Liver (tissue), 9 donors: ENCODE measurements around the gene MAML3. TPM values are rescaled to one million over a fixed set of nuclear protein-coding genes. Genes with fewer than 3 reads are reported as not detected.

Source experiments
- DNase-seq: peaks from one replicate; pipeline ENCODE4 v3.0.0-alpha.2; 2017; ENCODE audit warnings: low spot score
- H3K27ac ChIP-seq, 2 donors: one replicate each; pipeline ENCODE4 v1.7.0; 2013; ENCODE audit warnings: inconsistent platforms in 2 of 2, low read length in 2 of 2, control low read depth in 1 of 2, low read depth in 1 of 2, mild to moderate bottlenecking in 1 of 2
- H3K27me3 ChIP-seq, 4 donors: one replicate each; pipeline versions ENCODE4 v1.6.1 to v1.7.0; 2013; ENCODE audit warnings: low read length in 3 of 4, inconsistent platforms in 1 of 4, mild to moderate bottlenecking in 1 of 4, moderate library complexity in 1 of 4; ENCODE audit not compliant: control insufficient read depth in 4 of 4, insufficient read depth in 4 of 4
- H3K36me3 ChIP-seq, 4 donors: one replicate each; pipeline versions ENCODE4 v1.6.1 to v1.7.0; 2013; ENCODE audit warnings: low read length in 3 of 4, mild to moderate bottlenecking in 3 of 4, low read depth in 1 of 4, moderate library complexity in 1 of 4; ENCODE audit not compliant: control insufficient read depth in 4 of 4, insufficient read depth in 3 of 4
- H3K4me1 ChIP-seq, 4 donors: one replicate each; pipeline versions ENCODE4 v1.6.1 to v1.7.0; 2013; ENCODE audit warnings: low read length in 3 of 4, mild to moderate bottlenecking in 3 of 4, moderate library complexity in 1 of 4; ENCODE audit not compliant: control insufficient read depth in 4 of 4, insufficient read depth in 4 of 4
- H3K4me3 ChIP-seq, 3 donors: one replicate each; pipeline versions ENCODE4 v1.6.1 to v1.7.0; 2013; ENCODE audit warnings: low read length in 3 of 3, control low read depth in 1 of 3, low read depth in 1 of 3, mild to moderate bottlenecking in 1 of 3
- H3K9ac ChIP-seq, 2 donors: one replicate each; pipeline ENCODE4 v1.7.0; 2013; ENCODE audit warnings: low read length in 2 of 2, mild to moderate bottlenecking in 2 of 2, moderate library complexity in 2 of 2, control low read depth in 1 of 2, low read depth in 1 of 2
- H3K9me3 ChIP-seq, 4 donors: one replicate each; pipeline versions ENCODE4 v1.6.1 to v1.7.0; 2013; ENCODE audit warnings: low read length in 3 of 4; ENCODE audit not compliant: control insufficient read depth in 4 of 4
- ATF3 ChIP-seq: IDR thresholded peaks from 2 replicates; pipeline ENCODE4 v1.6.1; 2016; ENCODE audit warnings: antibody characterized with exemption
- CTCF ChIP-seq: fragments of 150-350 bp; IDR thresholded peaks from 2 replicates; pipeline ENCODE4 v1.5.1; 2017; ENCODE audit warnings: improper control_type of control experiment, low read depth, low read length; ENCODE audit not compliant: missing input control
- EGR1 ChIP-seq, 2 donors: IDR thresholded peaks; 2 replicates each; pipeline ENCODE4 v1.6.1; 2016 to 2018; ENCODE audit warnings: antibody characterized with exemption in 2 of 2, low read depth in 2 of 2
- FOXA1 ChIP-seq: IDR thresholded peaks from 2 replicates; pipeline ENCODE4 v1.6.1; 2016; ENCODE audit warnings: antibody characterized with exemption
- FOXA2 ChIP-seq: IDR thresholded peaks from 2 replicates; pipeline ENCODE4 v1.6.1; 2016; ENCODE audit warnings: antibody characterized with exemption
- GABPA ChIP-seq, 2 donors: IDR thresholded peaks in 1 of 2; conservative IDR thresholded peaks in 1 of 2; 2 replicates each; pipeline ENCODE4 v1.6.1; 2016; ENCODE audit warnings: antibody characterized with exemption in 2 of 2, mild to moderate bottlenecking in 1 of 2, moderate library complexity in 1 of 2
- HNF4A ChIP-seq, 2 donors: conservative IDR thresholded peaks; 2 replicates each; pipeline ENCODE4 v1.6.1; 2016; ENCODE audit warnings: antibody characterized with exemption in 2 of 2, mild to moderate bottlenecking in 2 of 2
- HNF4G ChIP-seq: IDR thresholded peaks from 2 replicates; pipeline ENCODE4 v1.6.1; 2016; ENCODE audit warnings: antibody characterized with exemption
- JUND ChIP-seq, 2 donors: IDR thresholded peaks; 2 replicates each; pipeline ENCODE4 v1.6.1; 2016; ENCODE audit warnings: antibody characterized with exemption in 2 of 2
- NR2F2 ChIP-seq: IDR thresholded peaks from 2 replicates; pipeline ENCODE4 v1.6.1; 2016; ENCODE audit warnings: antibody characterized with exemption
- RAD21 ChIP-seq, 2 donors: IDR thresholded peaks; 2 replicates each; pipeline ENCODE4 v1.6.1; 2016; ENCODE audit warnings: antibody characterized with exemption in 2 of 2, mild to moderate bottlenecking in 2 of 2
- RXRA ChIP-seq, 2 donors: IDR thresholded peaks; 2 replicates each; pipeline ENCODE4 v1.6.1; 2017 to 2018; ENCODE audit warnings: antibody characterized with exemption in 2 of 2, mild to moderate bottlenecking in 1 of 2
- SP1 ChIP-seq: IDR thresholded peaks from 2 replicates; pipeline ENCODE4 v1.6.1; 2018; ENCODE audit warnings: antibody characterized with exemption, mild to moderate bottlenecking
- TAF1 ChIP-seq: conservative IDR thresholded peaks from 2 replicates; pipeline ENCODE4 v1.6.1; 2016; ENCODE audit warnings: antibody characterized with exemption, mild to moderate bottlenecking
- YY1 ChIP-seq: IDR thresholded peaks from 2 replicates; pipeline ENCODE4 v1.6.1; 2016; ENCODE audit warnings: antibody characterized with exemption, mild to moderate bottlenecking
- WGBS: extraction: QIAGEN DNeasy Blood & Tissue Kit; methylation state at CpG from one replicate; pipeline ENCODE4 v1.1.7; 2013; 5-methylcytosine and 5-hydroxymethylcytosine counted together
- polyA plus RNA-seq, 2 donors: library from polyadenylated mRNA; stranded (reverse) in 1 of 2; unstranded in 1 of 2; fragments of 200-250 nt in 1 of 2; fragments of >200 nt in 1 of 2; fragmentation: Nextera tagmentation in 1 of 2; extraction: Ambion mirVana in 1 of 2; gene quantifications; one replicate each; pipeline versions ENCODE4 v1.2.1 to v1.2.3, GENCODE V29; 2013 to 2015
- total RNA-seq, 2 donors: library from RNA; depleted of rRNA; stranded (reverse); fragments of >200 nt; gene quantifications; one replicate each; pipeline ENCODE4 v1.2.3, GENCODE V29; 2014
- TF ChIP-seq, protein P1 (sequence below): IDR thresholded peaks from 2 replicates; pipeline ENCODE4 v1.6.1; 2016; ENCODE audit warnings: antibody characterized with exemption
- TF ChIP-seq, protein P2 (sequence below): IDR thresholded peaks from 2 replicates; pipeline ENCODE4 v1.6.1; 2016; ENCODE audit warnings: antibody characterized with exemption, mild to moderate bottlenecking
- donor health status: healthy.
- donor health status: healthy.
- donor health status: healthy.
- donor health status: healthy.
- donor health status: healthy.

MAML3 gene
- total and polyA plus RNA-seq, 4 donors: 1.3 to 4.3 (median 2.7) TPM

DNA sequence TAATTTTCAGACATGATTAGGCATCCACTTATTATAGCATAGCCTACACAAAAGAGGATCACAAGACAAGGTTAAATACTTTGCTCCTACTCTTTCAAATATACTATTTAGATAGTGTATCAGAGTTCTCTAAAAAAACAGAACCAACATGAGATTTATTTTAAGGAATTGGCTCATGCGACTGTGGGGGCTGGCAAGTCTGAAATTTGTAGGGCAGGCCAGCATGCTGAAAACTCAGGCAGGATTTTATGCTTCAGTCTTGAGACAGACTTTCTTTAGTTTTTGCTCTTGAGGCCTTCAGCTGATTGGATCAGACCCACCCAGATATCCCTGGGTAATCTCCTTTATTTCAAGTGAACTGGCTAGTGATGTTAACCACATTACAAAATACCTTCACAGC is 169.5 kb downstream of the MAML3 start:
- TF ChIP-seq GABPA (IDR thresholded peaks at IDR 0.05 in 1 of 2, conservative IDR thresholded peaks at IDR 0.05 in 1 of 2): no peak
- TF ChIP-seq ATF3: no peak
- TF ChIP-seq RAD21 (IDR thresholded peaks at IDR 0.05): no peak
- TF ChIP-seq FOXA2: no peak
- TF ChIP-seq HNF4A (conservative IDR thresholded peaks at IDR 0.05): no peak
- TF ChIP-seq HNF4G: no peak
- no peak for TF ChIP-seq JUND (IDR thresholded peaks at IDR 0.05)
- TF ChIP-seq EGR1 (IDR thresholded peaks at IDR 0.05; ENCODE audit: low read depth in 2 of 2): no peak
- TF ChIP-seq, protein P1, sequence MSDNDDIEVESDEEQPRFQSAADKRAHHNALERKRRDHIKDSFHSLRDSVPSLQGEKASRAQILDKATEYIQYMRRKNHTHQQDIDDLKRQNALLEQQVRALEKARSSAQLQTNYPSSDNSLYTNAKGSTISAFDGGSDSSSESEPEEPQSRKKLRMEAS: no peak
- no peak for TF ChIP-seq FOXA1
- TF ChIP-seq YY1: no peak
- TF ChIP-seq RXRA (IDR thresholded peaks at IDR 0.05): no peak
- TF ChIP-seq, protein P2, sequence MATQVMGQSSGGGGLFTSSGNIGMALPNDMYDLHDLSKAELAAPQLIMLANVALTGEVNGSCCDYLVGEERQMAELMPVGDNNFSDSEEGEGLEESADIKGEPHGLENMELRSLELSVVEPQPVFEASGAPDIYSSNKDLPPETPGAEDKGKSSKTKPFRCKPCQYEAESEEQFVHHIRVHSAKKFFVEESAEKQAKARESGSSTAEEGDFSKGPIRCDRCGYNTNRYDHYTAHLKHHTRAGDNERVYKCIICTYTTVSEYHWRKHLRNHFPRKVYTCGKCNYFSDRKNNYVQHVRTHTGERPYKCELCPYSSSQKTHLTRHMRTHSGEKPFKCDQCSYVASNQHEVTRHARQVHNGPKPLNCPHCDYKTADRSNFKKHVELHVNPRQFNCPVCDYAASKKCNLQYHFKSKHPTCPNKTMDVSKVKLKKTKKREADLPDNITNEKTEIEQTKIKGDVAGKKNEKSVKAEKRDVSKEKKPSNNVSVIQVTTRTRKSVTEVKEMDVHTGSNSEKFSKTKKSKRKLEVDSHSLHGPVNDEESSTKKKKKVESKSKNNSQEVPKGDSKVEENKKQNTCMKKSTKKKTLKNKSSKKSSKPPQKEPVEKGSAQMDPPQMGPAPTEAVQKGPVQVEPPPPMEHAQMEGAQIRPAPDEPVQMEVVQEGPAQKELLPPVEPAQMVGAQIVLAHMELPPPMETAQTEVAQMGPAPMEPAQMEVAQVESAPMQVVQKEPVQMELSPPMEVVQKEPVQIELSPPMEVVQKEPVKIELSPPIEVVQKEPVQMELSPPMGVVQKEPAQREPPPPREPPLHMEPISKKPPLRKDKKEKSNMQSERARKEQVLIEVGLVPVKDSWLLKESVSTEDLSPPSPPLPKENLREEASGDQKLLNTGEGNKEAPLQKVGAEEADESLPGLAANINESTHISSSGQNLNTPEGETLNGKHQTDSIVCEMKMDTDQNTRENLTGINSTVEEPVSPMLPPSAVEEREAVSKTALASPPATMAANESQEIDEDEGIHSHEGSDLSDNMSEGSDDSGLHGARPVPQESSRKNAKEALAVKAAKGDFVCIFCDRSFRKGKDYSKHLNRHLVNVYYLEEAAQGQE: no peak
- TF ChIP-seq NR2F2: no peak
- TF ChIP-seq SP1: no peak
- no peak for TF ChIP-seq CTCF
- Histone ChIP-seq H3K27me3 (no peaks in the 10 kb centered on the region), H3K4me3 (no peak overlapping the region), H3K36me3 (no peaks in the 10 kb centered on the region), H3K9ac (no peak overlapping the region), H3K9me3 (no peaks in the 10 kb centered on the region), H3K27ac (no peak overlapping the region), H3K4me1 (peaks cover 0 to 1% (median 0%) of the 10 kb centered on the region in 4 donors)
- DNase-seq: no peak
- WGBS: 87% methylated on average over 1 of the region's 1 CpG

- no peak for DNase-seq
- WGBS: 76% methylated on average over 2 of the region's 2 CpGs
- Histone ChIP-seq H3K27me3 (no peaks in the 10 kb centered on the region), H3K4me3 (no peak overlapping the region), H3K9me3 (no peaks in the 10 kb centered on the region), H3K9ac (no peak overlapping the region), H3K27ac (no peak overlapping the region), H3K36me3 (no peaks in the 10 kb centered on the region), H3K4me1 (peaks cover 0 to 9% (median under 1%) of the 10 kb centered on the region in 4 donors)
- TF ChIP-seq, protein P2: no peak
- TF ChIP-seq GABPA (IDR thresholded peaks at IDR 0.05 in 1 of 2, conservative IDR thresholded peaks at IDR 0.05 in 1 of 2) (no peak), ATF3 (no peak), NR2F2 (no peak), HNF4G (no peak), CTCF (no peak), EGR1 (IDR thresholded peaks at IDR 0.05; ENCODE audit: low read depth in 2 of 2) (no peak), YY1 (no peak), SP1 (no peak), RAD21 (IDR thresholded peaks at IDR 0.05) (no peak), HNF4A (conservative IDR thresholded peaks at IDR 0.05) (no peak), RXRA (IDR thresholded peaks at IDR 0.05) (no peak), JUND (IDR thresholded peaks at IDR 0.05) (no peak), TAF1 (no peak)
- TF ChIP-seq, protein P1: no peak
Observed at GRCh38 chr4:139978692-139979091, 175.3 kb downstream of the MAML3 start.
